SU-DHL-6 (cell line): Measurements from ENCODE around the gene KAT2B.

Source experiments
- CTCF ChIP-seq: fragments of 200-600 bp; sonication (generic); IDR thresholded peaks from one replicate; pipeline ENCODE4 v1.5.1; 2017; ENCODE audit warnings: antibody characterized with exemption, mild to moderate bottlenecking, low read length, moderate library complexity; ENCODE audit not compliant: insufficient read depth, poor library complexity, severe bottlenecking
- EZH2phosphoT487 ChIP-seq: fragments of 200-600 bp; sonication (generic), shearing (Covaris generic); conservative IDR thresholded peaks from 2 replicates; pipeline ENCODE4 v1.6.1; 2018; ENCODE audit warnings: mild to moderate bottlenecking, antibody characterized with exemption, low read length, moderate library complexity, mixed read lengths

- no peak for TF ChIP-seq CTCF
- no peak for TF ChIP-seq EZH2phosphoT487
Observed at GRCh38 chr3:20015525-20015924, 24.7 kb upstream of the KAT2B start.
